Bone marrow (tissue), 2 donors: ENCODE data around the gene ANKRD30A.
"Not testable (repeated sequence)": the region's sequence is repeated elsewhere in the genome, so short reads cannot be mapped to it uniquely, and the experiment has no call there.

ENCODE experiments used
- DNase-seq, 2 donors: peaks; one replicate each; lab custom pipeline; 2025; lab: John Stamatoyannopoulos, UW

ANKRD30A gene

DNA sequence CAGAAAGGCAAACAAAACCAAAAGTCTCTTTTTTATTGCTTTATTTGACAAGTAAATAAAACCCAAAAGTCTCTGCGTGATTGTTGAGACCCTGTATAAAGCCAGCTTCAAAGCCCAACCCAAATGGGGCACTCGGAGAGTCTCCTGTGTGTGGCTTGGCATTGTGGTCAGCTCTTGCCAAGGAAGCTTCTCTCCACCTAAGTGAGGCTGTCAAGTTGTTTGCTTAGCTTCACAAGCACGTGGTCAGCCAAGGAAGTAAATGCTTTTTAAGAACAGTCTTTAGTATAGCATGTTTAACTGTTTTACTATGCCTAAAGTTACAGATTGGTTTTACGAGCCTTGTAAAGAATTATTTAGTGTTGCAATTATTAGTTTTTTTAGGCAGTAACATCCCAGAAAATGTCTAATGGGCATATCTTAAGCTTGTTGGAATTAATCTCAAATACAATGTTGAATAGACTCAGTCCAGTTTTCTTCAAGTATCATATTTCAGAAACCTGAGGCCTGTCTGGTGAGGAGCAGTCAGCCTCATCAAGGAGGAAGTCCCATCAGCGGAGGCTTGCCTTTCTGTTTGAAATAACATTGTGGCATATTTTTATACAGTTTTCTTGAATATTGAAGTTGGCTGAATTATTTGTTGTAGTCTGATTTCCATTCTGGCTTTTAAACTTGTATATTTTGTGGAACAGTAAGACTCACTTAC is 144.3 kb downstream of the ANKRD30A start:
- DNase-seq: no peak

DNA sequence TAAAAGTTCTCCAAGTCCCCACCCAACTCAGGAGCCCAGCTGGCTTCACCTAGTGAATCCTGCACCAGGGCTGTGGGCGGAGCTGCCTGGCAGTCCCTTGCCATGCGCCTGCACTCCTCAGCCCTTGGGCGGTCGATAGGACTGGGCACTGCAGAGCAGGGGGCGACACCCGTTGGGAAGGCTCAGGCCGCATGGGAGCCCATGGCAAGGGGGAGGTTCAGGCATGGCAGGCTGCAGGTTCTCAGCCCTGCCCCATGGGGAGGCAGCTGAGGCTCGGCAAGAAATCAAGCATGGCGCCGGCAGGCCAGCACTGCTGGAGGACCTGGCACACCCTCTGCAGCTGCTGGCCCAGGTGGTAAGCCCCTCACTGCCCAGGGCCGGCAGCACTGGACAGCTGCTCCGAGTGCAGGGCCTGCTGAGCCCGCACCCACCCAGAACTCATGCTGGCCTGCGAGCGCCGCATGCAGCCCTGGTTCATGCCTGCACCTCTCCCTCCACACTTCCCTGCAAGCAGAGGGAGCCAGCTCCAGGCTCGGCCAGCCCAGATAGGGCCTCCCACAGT is 149.9 kb downstream of the ANKRD30A start:
- no peak for DNase-seq

DNA sequence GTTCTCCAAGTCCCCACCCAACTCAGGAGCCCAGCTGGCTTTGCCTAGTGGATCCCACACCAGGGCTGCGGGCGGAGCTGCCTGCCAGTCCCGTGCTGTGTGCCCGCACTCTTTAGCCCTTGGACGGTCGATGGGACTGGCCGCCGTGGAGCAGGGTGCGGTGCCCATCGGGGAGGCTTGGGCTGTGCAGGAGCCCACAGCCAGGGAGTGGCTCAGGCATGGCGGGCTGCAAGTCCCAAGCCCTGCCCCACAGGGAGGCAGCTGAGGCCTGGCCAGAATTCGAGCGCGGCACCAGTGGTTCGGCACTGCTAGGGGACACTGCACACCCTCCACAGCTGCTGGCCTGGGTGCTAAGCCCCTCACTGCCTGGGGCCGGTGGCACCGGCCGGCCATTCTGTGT is 159.7 kb downstream of the ANKRD30A start:
- no peak for DNase-seq

DNA sequence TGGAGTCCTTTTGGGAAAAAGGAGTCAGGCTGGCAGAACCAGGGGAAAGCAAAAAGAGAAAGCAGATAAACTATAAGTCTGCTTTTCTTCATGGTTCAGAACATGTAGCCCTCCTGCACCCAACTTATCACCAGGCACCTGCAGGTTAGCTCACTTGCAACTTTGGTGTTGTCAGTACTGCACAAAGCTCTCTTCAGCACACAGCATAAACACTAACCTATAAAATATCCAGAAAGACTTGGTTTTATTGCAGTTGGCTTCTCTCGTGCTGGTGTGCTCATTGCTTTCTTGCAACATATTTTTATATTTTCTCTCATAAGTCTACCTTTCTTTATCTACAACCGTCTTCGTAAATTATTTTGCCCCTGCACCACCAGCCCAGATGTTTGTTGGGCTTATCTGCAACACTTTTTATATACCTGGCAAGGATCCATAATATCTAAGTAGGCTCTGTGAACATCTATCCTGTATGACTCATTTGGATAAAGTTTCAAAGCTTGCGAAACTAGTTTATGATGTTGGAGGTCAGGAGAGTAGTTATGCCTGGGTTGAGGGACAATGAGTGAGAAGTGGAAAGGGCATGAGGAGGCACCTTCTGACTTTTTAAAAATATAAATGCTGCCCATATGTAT is 164.6 kb downstream of the ANKRD30A start:
- no peak for DNase-seq

DNA sequence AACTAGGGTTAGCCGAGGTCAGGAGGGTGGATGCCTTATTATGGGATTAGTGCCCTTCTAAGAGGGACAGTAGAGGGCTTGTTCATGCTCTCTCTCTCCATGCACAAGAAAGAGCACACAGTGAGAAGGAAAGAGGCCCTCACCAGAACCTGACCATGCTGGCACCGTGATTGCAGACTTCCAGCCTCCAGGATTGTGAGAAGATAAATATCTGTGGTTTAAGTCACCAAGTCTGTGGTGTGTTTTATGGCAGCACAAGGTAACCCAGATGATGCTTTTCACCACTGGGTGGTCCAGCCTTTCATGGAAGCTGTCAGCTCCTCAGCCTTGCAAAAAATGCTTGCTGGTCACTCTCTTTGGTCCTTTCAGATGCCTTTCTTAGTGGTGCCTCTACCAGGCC is 175.9 kb downstream of the ANKRD30A start:
- no peak for DNase-seq

DNA sequence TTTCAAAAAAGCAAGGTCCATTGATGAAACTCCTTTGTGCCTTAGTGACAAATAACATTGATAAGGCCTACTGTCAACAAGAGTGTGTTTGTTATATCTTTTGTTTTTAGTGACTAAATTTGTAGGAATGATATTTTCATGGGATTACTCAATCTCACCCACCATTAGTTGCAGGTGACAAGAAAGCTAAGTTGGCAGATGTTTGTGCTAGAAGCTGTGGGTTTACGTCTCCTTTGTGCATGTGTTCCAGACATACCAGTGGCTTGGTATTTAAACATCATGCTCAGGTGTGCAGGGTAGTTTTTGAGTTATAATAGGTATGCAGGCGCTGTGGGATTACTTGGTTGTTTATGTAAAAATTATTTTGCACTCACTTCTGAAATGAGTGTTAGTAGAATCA is 178.6 kb downstream of the ANKRD30A start:
- no peak for DNase-seq

DNA sequence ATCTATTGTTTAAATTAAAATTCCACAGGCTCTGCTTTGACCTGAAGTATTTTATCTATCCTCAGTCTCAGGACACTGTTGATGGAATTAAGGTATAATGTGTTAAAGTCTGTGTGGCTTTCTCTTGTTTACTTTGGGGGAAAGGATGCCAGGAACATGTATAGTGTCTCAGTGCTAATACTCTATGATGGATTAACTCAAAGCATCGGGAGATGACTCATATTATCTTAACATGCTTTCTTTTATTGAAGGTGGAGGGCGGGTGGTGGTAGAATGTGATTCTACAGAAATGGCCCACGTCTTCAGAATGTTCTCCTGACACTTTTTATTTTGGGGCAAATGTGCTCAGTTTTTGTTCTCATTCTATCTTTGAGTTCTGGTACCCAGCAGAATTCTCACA is 189.0 kb downstream of the ANKRD30A start:
- no peak for DNase-seq

DNA sequence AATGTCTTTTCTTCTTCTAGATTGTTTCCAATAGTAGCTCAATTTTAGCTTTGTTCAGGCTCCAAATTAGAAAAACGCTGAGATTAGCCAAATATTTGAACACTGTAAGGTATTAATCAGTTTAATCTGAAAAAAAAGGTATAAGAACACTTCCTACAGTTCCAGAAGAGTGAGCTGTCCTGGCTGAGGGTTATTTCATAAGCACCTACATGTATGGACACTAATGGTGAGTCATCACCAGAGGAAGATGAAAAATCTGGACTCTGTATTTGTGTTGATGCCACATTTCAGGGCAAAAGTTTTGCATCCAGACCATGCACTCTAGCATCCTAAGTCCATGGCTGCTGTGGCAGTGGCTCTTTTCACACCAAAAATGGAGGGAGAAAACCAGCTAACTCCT is 189.5 kb downstream of the ANKRD30A start:
- DNase-seq: no peak

DNA sequence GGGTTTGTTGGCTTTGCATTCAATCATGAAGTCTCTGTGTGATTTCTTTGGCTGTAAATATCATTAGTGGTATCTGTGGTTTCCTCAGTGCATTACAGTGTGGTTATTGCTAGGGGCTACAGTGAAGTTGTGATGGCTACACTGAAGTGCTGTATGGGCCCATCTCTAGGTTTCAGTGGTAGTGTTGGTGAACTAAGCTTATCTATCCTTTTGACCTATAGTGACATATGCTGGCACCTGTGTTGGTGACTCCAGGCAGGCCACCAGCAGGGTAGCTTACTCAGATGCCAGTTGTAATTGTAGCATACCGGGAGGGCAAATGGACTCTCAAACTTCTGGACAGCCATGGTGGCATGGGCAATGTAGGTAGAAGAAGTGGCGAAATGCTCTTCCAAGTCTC is 219.0 kb downstream of the ANKRD30A start:
- DNase-seq: no peak

DNA sequence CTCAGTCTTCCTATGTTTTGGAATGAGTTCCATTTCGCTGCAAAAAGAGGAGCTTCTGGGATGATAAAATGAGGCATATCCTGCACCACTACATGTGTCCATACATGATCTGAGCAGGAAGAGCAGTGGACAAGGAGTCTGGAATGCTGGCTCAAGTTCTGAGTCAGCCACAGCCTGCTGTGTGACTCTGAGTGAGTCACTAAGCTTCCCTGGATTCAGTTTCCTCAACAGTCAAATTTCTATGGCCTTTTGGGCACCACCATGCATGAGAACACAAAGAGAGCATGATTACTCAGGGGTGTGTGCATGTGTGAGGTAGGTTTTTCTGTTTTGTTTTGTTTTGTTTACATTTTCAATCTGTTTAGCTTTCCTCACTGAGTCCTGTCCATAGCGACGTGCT is 254.6 kb downstream of the ANKRD30A start:
- no peak for DNase-seq

DNA sequence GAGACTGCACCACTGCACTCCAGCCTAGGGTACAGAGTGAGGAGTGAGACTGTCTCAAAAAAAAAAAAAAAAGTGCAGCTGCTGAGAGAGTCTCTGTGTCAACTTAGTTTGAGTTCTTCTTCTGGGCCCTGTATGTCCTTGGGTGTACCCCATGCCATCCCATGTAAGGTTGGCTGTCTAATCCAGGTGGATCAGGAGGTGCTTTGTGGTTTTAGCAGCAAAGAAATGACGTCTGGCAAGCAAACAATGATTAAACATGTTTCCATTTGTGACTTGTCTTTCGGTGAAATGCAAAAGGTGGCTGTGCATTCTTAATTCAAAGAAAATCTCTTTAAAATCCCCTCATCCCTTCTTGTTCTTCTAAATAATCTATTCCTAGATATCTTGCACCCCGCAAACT is 255.9 kb downstream of the ANKRD30A start:
- no peak for DNase-seq

DNA sequence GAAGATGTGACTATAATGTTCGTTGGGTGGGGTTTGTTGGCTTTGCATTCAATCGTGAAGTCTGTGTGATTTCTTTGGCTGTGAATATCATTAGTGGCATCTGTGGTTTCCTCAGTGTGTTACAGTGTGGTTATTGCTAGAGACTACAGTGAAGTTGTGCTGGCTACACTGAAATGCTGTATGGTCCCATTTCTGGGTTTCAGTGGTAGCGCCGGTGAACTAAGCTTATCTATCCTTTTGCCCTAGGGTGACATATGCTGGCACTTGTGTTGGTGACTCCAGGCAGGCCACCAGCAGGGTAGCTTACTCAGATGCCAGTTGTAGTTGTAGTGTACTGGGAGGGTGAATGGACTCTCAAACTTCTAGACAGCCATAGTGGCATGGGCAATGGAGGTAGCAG is 259.5 kb downstream of the ANKRD30A start:
- no peak for DNase-seq

DNA sequence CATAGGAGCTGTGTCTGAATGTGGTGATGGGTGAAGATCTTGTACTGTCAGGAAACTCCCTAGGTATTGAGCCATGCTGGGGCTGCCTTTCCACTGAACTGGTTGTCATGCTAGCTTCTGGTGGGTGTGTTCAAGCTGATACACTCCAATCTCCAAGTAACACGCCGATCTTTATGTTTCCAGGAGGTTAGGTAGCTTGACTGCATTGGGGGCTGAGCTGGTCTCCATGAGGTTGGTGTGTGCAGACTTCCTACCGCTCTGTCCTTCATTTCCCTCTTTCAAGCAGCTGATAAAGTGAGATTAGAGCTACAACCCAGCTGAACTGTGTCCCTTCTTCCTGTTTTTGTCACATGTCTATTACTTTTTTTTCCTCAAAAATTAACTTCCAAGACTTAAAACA is 265.5 kb downstream of the ANKRD30A start:
- DNase-seq: no peak

DNA sequence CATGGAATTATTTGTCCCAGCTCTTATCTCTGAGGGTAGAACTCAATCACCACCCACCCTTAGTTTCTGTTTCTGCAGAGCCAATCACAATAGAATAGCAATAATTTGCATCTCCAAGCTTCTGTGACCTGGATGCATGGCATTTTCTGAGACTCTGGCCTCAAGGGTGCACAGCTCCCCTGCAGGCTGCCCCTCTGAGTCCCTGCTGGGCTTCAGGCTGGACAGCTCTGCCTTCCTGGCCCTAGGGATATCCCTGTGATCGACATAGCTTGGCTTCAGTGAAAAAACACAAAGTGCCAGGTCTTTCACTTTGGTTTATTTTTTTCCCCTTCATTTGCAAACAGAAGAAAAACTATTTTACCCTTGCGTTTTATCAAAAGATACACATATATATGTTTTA is 275.4 kb downstream of the ANKRD30A start:
- DNase-seq: not testable (repeated sequence)

DNA sequence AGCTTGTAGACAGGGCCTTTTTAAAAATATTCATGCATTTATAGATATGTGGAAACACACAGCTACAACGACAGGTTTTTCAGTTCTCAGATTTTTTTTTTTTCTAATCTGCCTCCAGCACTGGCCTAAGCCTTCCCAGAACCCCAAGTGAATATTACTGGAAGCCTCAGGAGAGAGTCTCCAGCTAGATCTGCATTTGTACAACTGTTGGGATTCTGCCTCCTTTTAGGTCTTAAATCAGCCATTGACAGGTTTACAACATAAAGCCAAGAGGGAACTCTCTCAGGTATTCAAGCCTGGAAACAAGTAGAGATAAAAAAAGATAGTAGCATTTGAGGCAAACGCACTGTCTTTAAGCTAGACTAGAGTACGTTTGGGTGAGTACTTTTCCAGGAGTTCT is 275.8 kb downstream of the ANKRD30A start:
- no peak for DNase-seq

DNA sequence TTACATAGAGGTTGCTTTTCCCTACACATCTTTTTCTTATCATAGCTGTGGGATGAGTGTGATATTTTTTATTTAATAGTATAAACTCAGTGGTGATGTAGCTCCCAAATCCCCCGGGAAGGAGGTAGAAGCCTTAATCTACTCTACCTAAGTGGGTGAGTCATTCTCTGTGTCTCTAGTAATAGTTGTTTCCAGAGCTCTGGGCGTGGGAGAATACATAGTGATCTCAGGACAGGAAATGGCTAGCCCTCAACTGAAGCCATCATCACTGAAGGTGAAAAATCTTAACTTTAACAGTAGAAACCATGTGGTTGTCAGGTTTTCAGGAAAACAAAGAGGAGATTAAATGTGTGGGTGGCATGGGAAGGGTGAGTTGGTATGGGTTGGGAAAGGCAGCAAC is 278.4 kb downstream of the ANKRD30A start:
- DNase-seq: no peak
